Fibroblast of lung (primary cell): ENCODE data around the gene SLC39A9. TPM values are rescaled to one million over a fixed set of nuclear protein-coding genes. Genes with fewer than 3 reads are reported as not detected.

Source experiments
- DNase-seq, 2 donors: peaks; one replicate each; pipeline versions ENCODE4 v3.0.0 to v3.0.0-alpha.2; 2010; ENCODE audit warnings: low read depth in 2 of 2
- H2AFZ ChIP-seq: 2 replicates; pipeline ENCODE4 v1.5.1; 2012; ENCODE audit warnings: low read length, control low read depth, inconsistent platforms
- H3K27ac ChIP-seq: 2 replicates; pipeline ENCODE4 v1.5.1; 2011; ENCODE audit warnings: low read length, control low read depth; ENCODE audit not compliant: insufficient read depth
- H3K27me3 ChIP-seq: 2 replicates; pipeline ENCODE4 v1.5.1; 2011; ENCODE audit warnings: mild to moderate bottlenecking, low read length; ENCODE audit not compliant: control insufficient read depth, insufficient read depth
- H3K36me3 ChIP-seq: 2 replicates; pipeline ENCODE4 v1.5.1; 2011; ENCODE audit warnings: low read length; ENCODE audit not compliant: control insufficient read depth, insufficient read depth
- H3K4me1 ChIP-seq: 2 replicates; pipeline ENCODE4 v1.5.1; 2011; ENCODE audit warnings: low read length; ENCODE audit not compliant: control insufficient read depth, insufficient read depth; ENCODE audit errors: extremely low read depth
- H3K4me2 ChIP-seq: 2 replicates; pipeline ENCODE4 v1.5.1; 2011; ENCODE audit warnings: low read length, control low read depth; ENCODE audit not compliant: insufficient read depth; ENCODE audit errors: extremely low read depth
- H3K4me3 ChIP-seq, 4 experiments: fragments of 200-600 bp in 1 of 4; sonication (generic) in 1 of 4; replicated peaks in 1 of 4; 2 replicates each; pipeline ENCODE4 v1.5.1; 2011 to 2016; ENCODE audit warnings: low read length in 4 of 4, low read depth in 3 of 4, mild to moderate bottlenecking in 3 of 4, control low read depth in 2 of 4, inconsistent platforms in 1 of 4, mixed read lengths in 1 of 4; ENCODE audit not compliant: insufficient read depth in 1 of 4; ENCODE audit errors: control extremely low read depth in 1 of 4
- H3K79me2 ChIP-seq: 2 replicates; pipeline ENCODE4 v1.5.1; 2012; ENCODE audit warnings: mild to moderate bottlenecking, low read length, inconsistent platforms; ENCODE audit not compliant: control insufficient read depth, insufficient read depth
- H3K9ac ChIP-seq: 2 replicates; pipeline ENCODE4 v1.5.1; 2011; ENCODE audit warnings: mild to moderate bottlenecking, low read length, control low read depth; ENCODE audit not compliant: insufficient read depth
- H3K9me3 ChIP-seq: 2 replicates; pipeline ENCODE4 v1.5.1; 2012; ENCODE audit warnings: low read depth, low read length; ENCODE audit not compliant: control insufficient read depth, insufficient read depth
- H4K20me1 ChIP-seq: 2 replicates; pipeline ENCODE4 v1.5.1; 2011; ENCODE audit warnings: low read length; ENCODE audit not compliant: control insufficient read depth, insufficient read depth; ENCODE audit errors: extremely low read depth
- EZH2 ChIP-seq: IDR thresholded peaks from 2 replicates; pipeline ENCODE4 v1.5.1; 2012; ENCODE audit warnings: low read length, control low read depth, mild to moderate bottlenecking; ENCODE audit errors: missing control alignments
- polyA plus RNA-seq, 2 donors: library from polyadenylated mRNA; depleted of rRNA in 1 of 2; stranded (reverse) in 1 of 2; unstranded in 1 of 2; fragments of >200 nt; gene quantifications; 2 replicates each; pipeline ENCODE4 v1.2.1, GENCODE V29; 2011 to 2012; ENCODE audit warnings: missing spikeins in 1 of 2
- total RNA-seq: library from RNA; depleted of rRNA; stranded (reverse); fragments of >200 nt; gene quantifications from 2 replicates; pipeline ENCODE4 v1.2.1, GENCODE V29; 2014
- TF ChIP-seq, protein P1 (sequence below), 2 donors: IDR thresholded peaks in 1 of 2; conservative IDR thresholded peaks in 1 of 2; 1 replicate in 1 of 2; 2 replicates in 1 of 2; pipeline ENCODE4 v1.5.1; 2011 to 2012; ENCODE audit warnings: low read length in 2 of 2, control low read depth in 1 of 2, inconsistent platforms in 1 of 2, low read depth in 1 of 2, mild to moderate bottlenecking in 1 of 2

Gene SLC39A9
- total and polyA plus RNA-seq, 2 donors (not counting 1 experiment from before 2014, with no cell fraction given): 81.9 to 104 TPM

DNA sequence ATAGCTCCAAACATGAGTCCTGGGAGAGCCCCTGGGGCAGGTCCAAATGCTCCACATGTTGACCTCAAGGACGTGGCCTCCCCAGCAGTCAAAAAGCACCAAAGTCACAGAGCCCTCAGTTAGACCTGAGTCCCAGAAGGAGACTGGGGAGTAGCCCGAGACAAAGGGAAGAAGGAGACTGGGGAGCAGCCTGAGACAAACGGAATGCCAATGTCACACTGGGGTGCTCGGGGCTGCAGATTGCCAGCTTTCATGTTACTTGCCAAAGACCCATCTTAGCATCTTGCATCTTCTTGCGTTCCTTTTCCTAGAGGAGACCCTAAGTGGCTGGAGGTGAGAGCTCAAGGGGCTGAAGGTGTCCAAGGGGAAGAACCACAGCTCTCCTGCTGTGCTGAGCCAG lies 100.9 kb downstream of the SLC39A9 start:
- Histone ChIP-seq H3K4me1 (no peaks in the 10 kb centered on the region), H3K4me3 (no peak overlapping the region), H2AFZ (no peak overlapping the region), H3K36me3 (no peaks in the 10 kb centered on the region), H3K9me3 (no peaks in the 10 kb centered on the region), H3K27ac (no peak overlapping the region), H3K27me3 (peaks cover 13% of the 10 kb centered on the region), H3K4me2 (no peak overlapping the region), H4K20me1 (no peaks in the 10 kb centered on the region), H3K9ac (no peak overlapping the region), H3K79me2 (no peaks in the 10 kb centered on the region)
- no peak for TF ChIP-seq EZH2
- TF ChIP-seq, protein P1, sequence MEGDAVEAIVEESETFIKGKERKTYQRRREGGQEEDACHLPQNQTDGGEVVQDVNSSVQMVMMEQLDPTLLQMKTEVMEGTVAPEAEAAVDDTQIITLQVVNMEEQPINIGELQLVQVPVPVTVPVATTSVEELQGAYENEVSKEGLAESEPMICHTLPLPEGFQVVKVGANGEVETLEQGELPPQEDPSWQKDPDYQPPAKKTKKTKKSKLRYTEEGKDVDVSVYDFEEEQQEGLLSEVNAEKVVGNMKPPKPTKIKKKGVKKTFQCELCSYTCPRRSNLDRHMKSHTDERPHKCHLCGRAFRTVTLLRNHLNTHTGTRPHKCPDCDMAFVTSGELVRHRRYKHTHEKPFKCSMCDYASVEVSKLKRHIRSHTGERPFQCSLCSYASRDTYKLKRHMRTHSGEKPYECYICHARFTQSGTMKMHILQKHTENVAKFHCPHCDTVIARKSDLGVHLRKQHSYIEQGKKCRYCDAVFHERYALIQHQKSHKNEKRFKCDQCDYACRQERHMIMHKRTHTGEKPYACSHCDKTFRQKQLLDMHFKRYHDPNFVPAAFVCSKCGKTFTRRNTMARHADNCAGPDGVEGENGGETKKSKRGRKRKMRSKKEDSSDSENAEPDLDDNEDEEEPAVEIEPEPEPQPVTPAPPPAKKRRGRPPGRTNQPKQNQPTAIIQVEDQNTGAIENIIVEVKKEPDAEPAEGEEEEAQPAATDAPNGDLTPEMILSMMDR (conservative IDR thresholded peaks at IDR 0.05 in 1 of 2, IDR thresholded peaks at IDR 0.05 in 1 of 2; ENCODE audit: low read depth in 1 of 2, low read length in 2 of 2): no peak
- DNase-seq: no peak

DNA sequence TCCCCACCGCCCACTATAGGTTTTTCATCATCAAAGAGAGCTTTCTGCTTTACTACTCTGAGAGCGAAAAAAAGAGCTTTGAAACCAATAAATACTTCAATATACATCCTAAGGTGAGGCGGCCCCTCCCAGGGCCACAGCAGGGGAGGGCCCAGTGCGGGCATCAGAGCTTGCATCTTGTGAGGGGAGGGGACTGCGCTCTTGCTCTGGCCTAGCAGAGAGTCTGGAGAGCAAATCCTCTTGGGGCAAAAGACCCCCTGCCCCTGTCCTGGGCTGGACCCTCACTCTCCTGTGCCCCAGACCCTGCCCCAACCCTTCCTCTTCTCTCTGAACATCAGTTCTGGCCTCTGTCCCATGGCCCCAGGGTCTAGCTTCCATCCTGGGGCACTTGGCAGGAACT lies 101.6 kb downstream of the SLC39A9 start:
- Histone ChIP-seq H3K4me1 (no peaks in the 10 kb centered on the region), H3K4me3 (no peak overlapping the region), H3K4me2 (no peak overlapping the region), H3K27me3 (peaks cover 16% of the 10 kb centered on the region), H2AFZ (no peak overlapping the region), H4K20me1 (no peaks in the 10 kb centered on the region), H3K9ac (no peak overlapping the region), H3K9me3 (no peaks in the 10 kb centered on the region), H3K79me2 (no peaks in the 10 kb centered on the region), H3K36me3 (no peaks in the 10 kb centered on the region), H3K27ac (no peak overlapping the region)
- no peak for TF ChIP-seq EZH2
- TF ChIP-seq, protein P1 (conservative IDR thresholded peaks at IDR 0.05 in 1 of 2, IDR thresholded peaks at IDR 0.05 in 1 of 2; ENCODE audit: low read depth in 1 of 2, low read length in 2 of 2): no peak
- no peak for DNase-seq

DNA sequence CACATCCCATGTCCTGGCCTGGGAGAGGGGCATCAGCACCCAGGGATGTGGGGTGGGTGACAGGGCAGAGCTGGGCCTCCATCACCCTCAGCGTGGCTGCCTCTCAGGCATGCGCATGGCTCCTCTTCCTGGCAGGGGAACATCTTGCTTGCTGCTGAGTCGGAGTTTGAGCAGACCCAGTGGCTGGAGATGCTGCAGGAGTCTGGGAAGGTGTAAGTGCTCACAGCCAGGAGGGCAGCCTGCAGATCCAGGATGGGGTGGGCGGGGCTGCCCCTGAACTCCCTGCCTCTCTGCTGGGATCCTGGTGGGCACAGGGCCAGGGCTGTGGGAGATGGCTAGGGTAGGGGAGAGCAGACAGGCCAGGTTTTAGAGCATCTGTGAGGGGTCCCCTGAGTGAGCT lies 102.2 kb downstream of the SLC39A9 start:
- no peak overlapping the region for H2AFZ ChIP-seq
- no peaks in the 10 kb centered on the region for H3K4me1 ChIP-seq
- no peak overlapping the region for H3K9ac ChIP-seq
- no peaks in the 10 kb centered on the region for H3K79me2 ChIP-seq
- H3K4me3 ChIP-seq: no peak overlapping the region
- H3K4me2 ChIP-seq: no peak overlapping the region
- no peak for TF ChIP-seq EZH2
- TF ChIP-seq, protein P1 (conservative IDR thresholded peaks at IDR 0.05 in 1 of 2, IDR thresholded peaks at IDR 0.05 in 1 of 2; ENCODE audit: low read depth in 1 of 2, low read length in 2 of 2): no peak
- no peaks in the 10 kb centered on the region for H3K9me3 ChIP-seq
- no peak for DNase-seq
- H3K36me3 ChIP-seq: no peaks in the 10 kb centered on the region
- H3K27ac ChIP-seq: no peak overlapping the region
- H3K27me3 ChIP-seq: peaks cover 15% of the 10 kb centered on the region
- no peaks in the 10 kb centered on the region for H4K20me1 ChIP-seq
